Neural cell (in vitro differentiated cells): ENCODE data around the gene HTD2. TPM values are rescaled to one million over a fixed set of nuclear protein-coding genes. Genes with fewer than 3 reads are reported as not detected.

Source experiments
- H2AFZ ChIP-seq: fragments of 200-600, 300-800 bp; sonication (generic), shearing (Covaris generic); 2 replicates; pipeline ENCODE4 v1.6.0; 2014; ENCODE audit warnings: low read depth, mild to moderate bottlenecking, antibody characterized with exemption, low read length, moderate library complexity
- H3F3A ChIP-seq: fragments of 200-600 bp; shearing (Covaris generic); 2 replicates; pipeline ENCODE4 v1.6.1; 2016; ENCODE audit warnings: mild to moderate bottlenecking, moderate library complexity, mixed read lengths, antibody characterized with exemption, low read length; ENCODE audit not compliant: insufficient read depth, poor library complexity, severe bottlenecking
- H3K27ac ChIP-seq: fragments of 200-600, 300-800 bp; sonication (generic), shearing (Covaris generic); 2 replicates; pipeline ENCODE4 v1.5.1; 2014; ENCODE audit warnings: mild to moderate bottlenecking, low read length, moderate library complexity
- H3K27me3 ChIP-seq: fragments of 300-800, 200-600 bp; sonication (generic), shearing (Covaris generic); 2 replicates; pipeline ENCODE4 v1.6.0; 2014; ENCODE audit warnings: mild to moderate bottlenecking, low read depth, low read length, moderate library complexity; ENCODE audit not compliant: insufficient read depth
- H3K36me3 ChIP-seq: fragments of 300-800, 200-600 bp; sonication (generic), shearing (Covaris generic); 2 replicates; pipeline ENCODE4 v1.5.1; 2014; ENCODE audit warnings: mild to moderate bottlenecking, antibody characterized with exemption, low read length, moderate library complexity; ENCODE audit not compliant: insufficient read depth
- H3K4me2 ChIP-seq: fragments of 300-800, 200-600 bp; sonication (generic), shearing (Covaris generic); 2 replicates; pipeline ENCODE4 v1.6.0; 2014; ENCODE audit warnings: mild to moderate bottlenecking, low read length
- H3K4me3 ChIP-seq: fragments of 300-800, 200-600 bp; sonication (generic), shearing (Covaris generic); 2 replicates; pipeline ENCODE4 v1.5.1; 2014; ENCODE audit warnings: mild to moderate bottlenecking, low read length, moderate library complexity
- H3K79me2 ChIP-seq: fragments of 200-600 bp; shearing (Covaris generic); replicated peaks from 2 replicates; pipeline ENCODE4 v1.6.0; 2014; ENCODE audit warnings: mild to moderate bottlenecking, low read length, moderate library complexity; ENCODE audit not compliant: insufficient read depth
- H3K9ac ChIP-seq: fragments of 300-800, 200-600 bp; sonication (generic), shearing (Covaris generic); 2 replicates; pipeline ENCODE4 v1.6.1; 2016; ENCODE audit warnings: mild to moderate bottlenecking, low read length, mixed read lengths
- H3K9me2 ChIP-seq: fragments of 200-600 bp; shearing (Covaris generic); 2 replicates; pipeline ENCODE4 v1.6.1; 2016; ENCODE audit warnings: mild to moderate bottlenecking, low read length, mixed read lengths; ENCODE audit not compliant: insufficient read depth
- H3K9me3 ChIP-seq: fragments of 200-600, 300-800 bp; sonication (generic), shearing (Covaris generic); 2 replicates; pipeline ENCODE4 v1.6.1; 2016; ENCODE audit warnings: mild to moderate bottlenecking, mixed run types, low read length, moderate library complexity, mixed read lengths
- H4K20me1 ChIP-seq: fragments of 200-600 bp; shearing (Covaris generic); 2 replicates; pipeline ENCODE4 v1.6.1; 2016; ENCODE audit warnings: mild to moderate bottlenecking, mixed run types; ENCODE audit not compliant: insufficient read depth
- CTCF ChIP-seq: fragments of 450-650 bp; IDR thresholded peaks from 2 replicates; pipeline ENCODE4 v1.5.1; 2014; ENCODE audit warnings: antibody characterized with exemption, mild to moderate bottlenecking, moderate library complexity; ENCODE audit not compliant: poor library complexity, severe bottlenecking
- EP300 ChIP-seq: fragments of 450-650 bp; conservative IDR thresholded peaks from 2 replicates; pipeline ENCODE4 v1.6.1; 2014; ENCODE audit warnings: antibody characterized with exemption, mild to moderate bottlenecking, moderate library complexity; ENCODE audit not compliant: poor library complexity, severe bottlenecking
- EZH2 ChIP-seq: fragments of 200-600, 300-800 bp; shearing (Covaris generic), sonication (generic); IDR thresholded peaks from 2 replicates; pipeline ENCODE4 v1.6.1; 2014; ENCODE audit warnings: antibody characterized with exemption, low read length, borderline replicate concordance, mild to moderate bottlenecking; ENCODE audit not compliant: insufficient read depth, poor library complexity, severe bottlenecking
- MXI1 ChIP-seq: fragments of 450-650 bp; conservative IDR thresholded peaks from 2 replicates; pipeline ENCODE4 v1.6.1; 2014; ENCODE audit warnings: antibody characterized with exemption, mild to moderate bottlenecking; ENCODE audit not compliant: poor library complexity, severe bottlenecking
- POLR2AphosphoS5 ChIP-seq: IDR thresholded peaks from 2 replicates; pipeline ENCODE4 v1.6.1; 2012
- RAD21 ChIP-seq: fragments of 450-650 bp; conservative IDR thresholded peaks from 2 replicates; pipeline ENCODE4 v1.6.1; 2014; ENCODE audit warnings: antibody characterized with exemption, mild to moderate bottlenecking, moderate library complexity
- REST ChIP-seq: IDR thresholded peaks from 2 replicates; pipeline ENCODE4 v1.6.1; 2012; ENCODE audit warnings: borderline replicate concordance
- SMC3 ChIP-seq: fragments of 450-650 bp; conservative IDR thresholded peaks from 2 replicates; pipeline ENCODE4 v1.6.1; 2014; ENCODE audit warnings: antibody characterized with exemption, mild to moderate bottlenecking, moderate library complexity; ENCODE audit not compliant: poor library complexity
- TAF1 ChIP-seq: IDR thresholded peaks from 2 replicates; pipeline ENCODE4 v1.6.1; 2012; ENCODE audit warnings: low read depth
- polyA plus RNA-seq: library from polyadenylated mRNA; depleted of rRNA; stranded (reverse); fragments of >200 nt; gene quantifications from 2 replicates; pipeline ENCODE4 v1.2.3, GENCODE V29; 2014

HTD2 gene
- polyA plus RNA-seq, 1 donor from 2014 or later = 19.0 TPM

GRCh38 chr3:58341376-58341775 lies 35.1 kb downstream of the HTD2 start:
- no peak overlapping the region for H3K4me2 ChIP-seq
- TF ChIP-seq MXI1 = no peak
- TF ChIP-seq TAF1 = no peak
- TF ChIP-seq RAD21 = no peak
- no peak for TF ChIP-seq SMC3
- TF ChIP-seq EZH2 = no peak
- no peak for TF ChIP-seq POLR2AphosphoS5
- no peak for TF ChIP-seq EP300
- no peak for TF ChIP-seq CTCF
- no peak for TF ChIP-seq REST
- no peaks in the 10 kb centered on the region for H3F3A ChIP-seq
- no peak overlapping the region for H2AFZ ChIP-seq
- H3K79me2 ChIP-seq = no peaks in the 10 kb centered on the region
- H3K36me3 ChIP-seq = no peaks in the 10 kb centered on the region
- H3K9me2 ChIP-seq = no peaks in the 10 kb centered on the region
- H3K9ac ChIP-seq = no peak overlapping the region
- no peaks in the 10 kb centered on the region for H3K27me3 ChIP-seq
- H3K4me3 ChIP-seq = no peak overlapping the region
- H4K20me1 ChIP-seq = no peaks in the 10 kb centered on the region
- no peak overlapping the region for H3K27ac ChIP-seq
- no peaks in the 10 kb centered on the region for H3K9me3 ChIP-seq

- H3K27ac ChIP-seq = no peak overlapping the region
- H3K79me2 ChIP-seq = no peaks in the 10 kb centered on the region
These were observed 36.4 kb downstream of the HTD2 start for GRCh38 chr3:58342676-58343075.

More at GRCh38 chr3:58342676-58343075, 36.4 kb downstream of the HTD2 start:
- Histone ChIP-seq H3K36me3 (no peaks in the 10 kb centered on the region), H3K27me3 (no peaks in the 10 kb centered on the region), H3K9ac (no peak overlapping the region), H3F3A (no peaks in the 10 kb centered on the region), H3K4me3 (no peak overlapping the region), H4K20me1 (no peaks in the 10 kb centered on the region), H2AFZ (no peak overlapping the region), H3K9me3 (no peaks in the 10 kb centered on the region), H3K4me2 (no peak overlapping the region), H3K9me2 (no peaks in the 10 kb centered on the region)
- TF ChIP-seq MXI1 (no peak), EZH2 (no peak), CTCF (no peak), TAF1 (no peak), SMC3 (no peak), EP300 (no peak), POLR2AphosphoS5 (no peak), RAD21 (no peak), REST (no peak)
